Panc1 (cell line): ENCODE results near the gene RUSC1.

Source experiments
- POLR2AphosphoS5 ChIP-seq: IDR thresholded peaks from 2 replicates; pipeline ENCODE4 v1.6.1; 2012; ENCODE audit warnings: mild to moderate bottlenecking, low read depth, low read length, moderate library complexity
- SIN3A ChIP-seq: IDR thresholded peaks from 2 replicates; pipeline ENCODE4 v1.6.1; 2012; ENCODE audit warnings: low read depth, mild to moderate bottlenecking, low read length, moderate library complexity, borderline replicate concordance; ENCODE audit not compliant: insufficient read depth
- TCF7L2 ChIP-seq: IDR thresholded peaks from 2 replicates; pipeline ENCODE4 v1.6.1; 2011; ENCODE audit warnings: mild to moderate bottlenecking, low read depth, low read length, inconsistent platforms
- TF ChIP-seq, protein P1 (sequence below): fragments of 450-650 bp; IDR thresholded peaks from 2 replicates; pipeline ENCODE4 v1.5.1; 2017; ENCODE audit warnings: mild to moderate bottlenecking
- TF ChIP-seq, protein P2 (sequence below), 2 experiments: IDR thresholded peaks; 2 replicates each; pipeline ENCODE4 v1.6.1; 2011 to 2012; ENCODE audit warnings: low read depth in 2 of 2, control low read depth in 1 of 2, low read length in 1 of 2, mild to moderate bottlenecking in 1 of 2, moderate library complexity in 1 of 2; ENCODE audit not compliant: insufficient read depth in 1 of 2

DNA sequence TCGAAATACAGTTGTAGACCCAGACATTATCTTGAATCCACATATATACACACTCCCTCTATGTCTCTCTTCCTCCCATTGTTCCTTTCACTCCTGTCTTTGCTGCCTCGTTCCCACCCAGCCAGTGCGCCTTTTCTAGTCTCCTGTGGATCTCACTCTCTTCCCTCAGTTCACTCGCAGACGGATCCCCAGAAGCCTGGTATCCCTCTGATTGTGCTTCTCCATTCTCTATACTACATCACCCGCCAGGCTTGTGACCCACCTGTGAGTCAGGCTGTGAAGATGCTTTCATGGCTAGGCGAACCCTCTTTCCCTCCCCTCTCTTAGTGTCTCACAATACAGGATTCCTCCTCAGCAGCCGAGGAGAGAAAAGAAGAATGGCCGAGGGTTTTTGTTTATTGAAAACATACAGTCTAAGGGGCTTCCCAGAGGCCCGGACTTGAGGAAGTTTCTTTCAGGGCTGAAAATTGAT, 42.0 kb upstream of the RUSC1 start:
- TF ChIP-seq, protein P1, sequence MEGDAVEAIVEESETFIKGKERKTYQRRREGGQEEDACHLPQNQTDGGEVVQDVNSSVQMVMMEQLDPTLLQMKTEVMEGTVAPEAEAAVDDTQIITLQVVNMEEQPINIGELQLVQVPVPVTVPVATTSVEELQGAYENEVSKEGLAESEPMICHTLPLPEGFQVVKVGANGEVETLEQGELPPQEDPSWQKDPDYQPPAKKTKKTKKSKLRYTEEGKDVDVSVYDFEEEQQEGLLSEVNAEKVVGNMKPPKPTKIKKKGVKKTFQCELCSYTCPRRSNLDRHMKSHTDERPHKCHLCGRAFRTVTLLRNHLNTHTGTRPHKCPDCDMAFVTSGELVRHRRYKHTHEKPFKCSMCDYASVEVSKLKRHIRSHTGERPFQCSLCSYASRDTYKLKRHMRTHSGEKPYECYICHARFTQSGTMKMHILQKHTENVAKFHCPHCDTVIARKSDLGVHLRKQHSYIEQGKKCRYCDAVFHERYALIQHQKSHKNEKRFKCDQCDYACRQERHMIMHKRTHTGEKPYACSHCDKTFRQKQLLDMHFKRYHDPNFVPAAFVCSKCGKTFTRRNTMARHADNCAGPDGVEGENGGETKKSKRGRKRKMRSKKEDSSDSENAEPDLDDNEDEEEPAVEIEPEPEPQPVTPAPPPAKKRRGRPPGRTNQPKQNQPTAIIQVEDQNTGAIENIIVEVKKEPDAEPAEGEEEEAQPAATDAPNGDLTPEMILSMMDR, result no peak
- TF ChIP-seq POLR2AphosphoS5 (no peak), TCF7L2 (no peak), SIN3A (no peak)
- TF ChIP-seq, protein P2, sequence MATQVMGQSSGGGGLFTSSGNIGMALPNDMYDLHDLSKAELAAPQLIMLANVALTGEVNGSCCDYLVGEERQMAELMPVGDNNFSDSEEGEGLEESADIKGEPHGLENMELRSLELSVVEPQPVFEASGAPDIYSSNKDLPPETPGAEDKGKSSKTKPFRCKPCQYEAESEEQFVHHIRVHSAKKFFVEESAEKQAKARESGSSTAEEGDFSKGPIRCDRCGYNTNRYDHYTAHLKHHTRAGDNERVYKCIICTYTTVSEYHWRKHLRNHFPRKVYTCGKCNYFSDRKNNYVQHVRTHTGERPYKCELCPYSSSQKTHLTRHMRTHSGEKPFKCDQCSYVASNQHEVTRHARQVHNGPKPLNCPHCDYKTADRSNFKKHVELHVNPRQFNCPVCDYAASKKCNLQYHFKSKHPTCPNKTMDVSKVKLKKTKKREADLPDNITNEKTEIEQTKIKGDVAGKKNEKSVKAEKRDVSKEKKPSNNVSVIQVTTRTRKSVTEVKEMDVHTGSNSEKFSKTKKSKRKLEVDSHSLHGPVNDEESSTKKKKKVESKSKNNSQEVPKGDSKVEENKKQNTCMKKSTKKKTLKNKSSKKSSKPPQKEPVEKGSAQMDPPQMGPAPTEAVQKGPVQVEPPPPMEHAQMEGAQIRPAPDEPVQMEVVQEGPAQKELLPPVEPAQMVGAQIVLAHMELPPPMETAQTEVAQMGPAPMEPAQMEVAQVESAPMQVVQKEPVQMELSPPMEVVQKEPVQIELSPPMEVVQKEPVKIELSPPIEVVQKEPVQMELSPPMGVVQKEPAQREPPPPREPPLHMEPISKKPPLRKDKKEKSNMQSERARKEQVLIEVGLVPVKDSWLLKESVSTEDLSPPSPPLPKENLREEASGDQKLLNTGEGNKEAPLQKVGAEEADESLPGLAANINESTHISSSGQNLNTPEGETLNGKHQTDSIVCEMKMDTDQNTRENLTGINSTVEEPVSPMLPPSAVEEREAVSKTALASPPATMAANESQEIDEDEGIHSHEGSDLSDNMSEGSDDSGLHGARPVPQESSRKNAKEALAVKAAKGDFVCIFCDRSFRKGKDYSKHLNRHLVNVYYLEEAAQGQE (IDR thresholded peaks at IDR 0.05; ENCODE audit: insufficient read depth in 1 of 2, low read depth in 2 of 2, low read length in 1 of 2), result no peak
